GM19463 (cell line): ENCODE results near the gene SNX25.

Experiments
- ATAC-seq: cut with Tn5 transposase; IDR thresholded peaks from one replicate; pipeline ENCODE4 v1.9.1; 2021; ENCODE audit warnings: mild to moderate bottlenecking, moderate library complexity; ENCODE audit not compliant: unreplicated experiment

Gene SNX25

GRCh38 chr4:185398618-185399017, 189.2 kb downstream of the SNX25 start:
- ATAC-seq = no peak

GRCh38 chr4:185399466-185399865, 190.1 kb downstream of the SNX25 start:
- ATAC-seq = no peak

DNA sequence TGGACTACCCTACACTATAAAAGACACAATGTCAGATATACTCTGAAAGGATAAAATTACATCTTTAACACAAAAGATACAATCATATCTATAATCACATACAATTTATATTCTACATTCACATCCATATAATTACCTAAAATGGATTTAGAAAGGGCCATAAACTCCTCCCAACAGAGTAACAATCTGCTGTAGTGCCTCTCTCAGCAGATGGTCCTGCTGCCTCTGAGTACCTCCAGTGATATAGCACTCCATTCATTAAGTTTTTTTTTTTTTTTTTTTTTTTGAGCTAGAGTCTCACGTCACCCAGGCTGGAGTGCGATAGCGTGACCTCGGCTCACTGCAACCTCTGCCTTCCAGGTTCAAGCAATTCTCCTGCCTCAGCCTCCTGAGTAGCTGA, 194.6 kb downstream of the SNX25 start:
- no peak for ATAC-seq

DNA sequence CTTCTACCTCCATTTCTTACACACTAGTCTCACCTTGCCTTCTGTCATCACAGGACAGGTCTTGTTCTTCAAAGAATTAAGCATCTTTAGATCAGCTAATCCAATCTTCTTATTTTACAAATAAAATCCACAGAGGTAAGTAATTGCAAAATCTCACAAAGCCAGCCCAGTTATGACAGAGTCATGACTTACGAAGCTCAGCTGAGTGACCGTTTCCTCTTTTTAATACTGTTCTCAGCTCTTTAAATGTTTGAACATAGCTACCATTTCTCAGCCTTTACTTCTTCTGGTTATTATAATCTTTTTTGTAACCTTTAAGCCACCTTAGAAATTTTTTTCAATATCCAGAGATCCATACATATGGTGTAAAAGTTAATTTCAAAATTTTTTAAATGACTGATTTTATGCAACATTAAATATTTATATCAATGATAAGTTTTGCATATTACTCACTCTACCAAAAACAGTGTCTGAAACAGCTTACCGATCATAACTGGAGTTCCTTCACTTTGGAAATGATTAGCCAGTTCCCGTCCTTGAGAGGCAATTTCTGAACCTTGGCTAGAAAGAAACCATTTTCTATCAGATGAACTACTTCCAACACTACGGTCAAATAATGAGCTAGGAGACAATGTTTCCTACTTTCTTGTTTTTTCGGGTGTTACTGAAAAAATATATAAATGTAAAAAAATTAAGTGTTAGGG, 196.1 kb downstream of the SNX25 start:
- peak; percentile 69 for ATAC-seq

DNA sequence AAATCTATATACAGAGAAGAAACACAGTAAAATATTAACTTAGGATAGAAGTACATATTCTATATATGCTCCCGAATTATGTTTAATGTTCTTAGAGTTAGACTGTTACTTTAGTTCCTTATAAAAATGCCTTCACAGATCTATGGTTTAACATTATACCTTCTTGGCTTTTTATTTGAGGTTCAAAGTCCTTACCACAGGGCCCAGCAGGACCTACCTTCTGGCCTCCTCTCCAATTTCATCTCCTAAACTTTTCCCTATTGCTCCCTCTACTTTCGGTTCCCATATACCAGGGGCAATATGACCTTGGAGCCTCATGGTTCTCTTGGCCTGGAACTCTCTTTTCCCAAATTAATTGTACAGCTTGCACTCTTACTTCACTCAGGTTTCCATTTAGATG, 199.0 kb downstream of the SNX25 start:
- no peak for ATAC-seq

- no peak for ATAC-seq
Observed at GRCh38 chr4:185411849-185412248, 202.5 kb downstream of the SNX25 start.

- ATAC-seq = no peak
Observed at GRCh38 chr4:185412412-185412811, 203.0 kb downstream of the SNX25 start.
